ENCODE data around the gene PRF1.
"Not testable (repeated sequence)": the region's sequence is repeated elsewhere in the genome, so short reads cannot be mapped to it uniquely, and the experiment has no call there.

The PRF1 gene

DNA sequence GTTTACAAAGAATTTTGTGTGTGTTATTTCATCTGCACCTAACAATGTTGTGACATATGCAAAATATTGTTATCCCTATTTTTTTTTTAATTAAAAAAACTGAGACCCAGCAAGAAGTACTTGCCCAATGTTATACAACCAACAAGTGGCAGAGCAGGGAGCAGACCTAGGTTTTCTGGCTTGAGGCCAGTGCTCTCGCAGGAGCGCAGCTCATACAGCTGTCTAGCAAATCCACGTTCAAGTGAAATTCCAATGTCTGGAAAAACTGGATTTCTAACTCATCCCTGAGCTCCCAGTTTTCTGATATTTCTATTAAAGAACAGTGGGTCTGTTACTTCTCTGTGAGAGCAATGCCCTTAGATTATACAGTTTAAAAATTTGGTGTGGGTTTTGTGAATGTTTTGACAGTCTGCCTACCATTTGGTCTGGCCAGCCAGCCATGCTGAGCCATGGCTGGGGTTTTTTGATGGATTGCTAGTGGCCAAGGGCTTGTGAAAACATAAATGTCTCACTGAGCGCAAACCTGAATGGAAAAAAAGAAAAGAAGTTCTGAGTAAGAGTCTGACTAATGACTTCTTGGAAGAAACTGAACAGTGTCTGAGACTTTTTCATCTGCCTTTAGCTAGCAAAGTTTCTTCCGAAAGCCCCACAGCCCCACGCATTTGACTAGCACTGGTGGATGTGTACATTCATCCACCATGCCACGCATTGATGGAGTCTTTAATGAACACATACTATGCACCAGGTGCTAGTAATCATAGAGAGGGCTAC is 15.4 kb upstream of the PRF1 start:
- DNase-seq (ENCODE audit: low spot score) = no peak

DNA sequence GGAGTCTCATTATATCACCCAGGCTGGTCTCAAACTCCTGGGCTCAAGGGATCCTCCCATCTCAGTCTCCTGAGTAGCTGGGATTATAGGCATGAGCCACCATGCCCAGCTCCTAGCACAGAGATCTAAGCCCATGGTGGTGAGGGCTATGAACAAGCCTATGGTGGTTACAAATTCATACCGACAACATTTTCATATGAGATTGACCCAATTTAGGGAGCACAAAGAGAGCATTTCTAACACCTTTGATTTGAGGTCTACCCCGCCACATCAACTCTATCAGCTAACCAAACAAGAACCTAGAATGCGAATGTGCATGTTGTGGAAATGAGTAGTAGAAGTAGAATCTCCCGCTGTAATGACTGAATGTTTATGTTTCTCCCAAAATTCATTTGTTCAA is 14.2 kb upstream of the PRF1 start:
- DNase-seq (ENCODE audit: low spot score) = no peak

DNA sequence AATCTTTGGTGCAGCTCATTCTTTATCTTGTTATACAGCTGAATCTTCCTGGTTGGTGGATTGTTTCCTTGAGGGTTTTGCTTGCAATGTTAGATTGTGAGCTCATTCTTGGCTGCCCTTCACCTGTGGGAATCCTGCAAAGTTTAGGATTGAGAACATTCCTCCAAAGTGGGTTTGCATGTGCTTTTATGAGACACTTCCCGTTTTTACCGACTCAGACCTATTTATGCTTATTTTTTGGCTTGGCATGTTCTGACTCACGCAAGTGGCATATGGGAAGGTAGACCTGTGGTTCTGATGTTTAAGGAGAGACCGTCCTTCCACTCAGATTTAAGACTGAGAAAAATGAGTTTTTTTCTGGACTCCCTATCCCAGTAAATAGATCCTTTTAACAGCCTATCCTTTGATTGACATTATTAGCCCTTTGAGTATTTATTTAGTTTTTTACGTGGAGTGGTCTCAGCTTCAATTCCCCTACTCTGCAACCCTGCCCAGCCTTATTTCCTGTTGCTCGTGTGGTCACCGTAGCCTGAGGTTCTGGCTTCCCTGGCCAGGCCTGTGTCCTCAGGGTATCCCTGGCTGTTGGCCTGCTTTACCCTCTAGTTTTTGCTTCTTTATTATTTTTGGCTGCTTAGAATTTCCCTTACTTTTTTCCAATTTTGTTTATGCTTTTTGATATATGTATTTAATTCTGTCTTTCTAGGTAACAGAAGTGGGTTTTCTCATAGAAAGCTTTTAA is 13.4 kb upstream of the PRF1 start:
- no peak for DNase-seq (ENCODE audit: low spot score)

DNA sequence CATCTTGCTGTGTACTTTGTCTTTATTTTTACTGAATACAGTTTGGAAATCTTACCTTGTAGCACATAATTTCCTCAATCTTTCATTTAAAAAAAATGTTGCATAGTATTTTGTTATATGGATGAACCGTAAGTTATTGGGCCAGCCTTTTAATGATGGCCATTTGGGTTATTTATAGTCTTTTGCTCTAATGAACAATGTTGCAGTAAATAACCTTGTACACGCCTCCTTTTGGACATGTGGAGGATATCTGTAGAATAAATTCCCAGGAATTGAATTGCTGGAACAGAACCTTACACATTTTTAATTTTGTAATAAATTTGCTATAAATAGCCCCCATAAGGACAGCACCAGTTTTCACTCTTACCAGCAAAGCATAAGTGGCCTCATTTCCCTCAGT is 12.7 kb upstream of the PRF1 start:
- no peak for DNase-seq (ENCODE audit: low spot score)

DNA sequence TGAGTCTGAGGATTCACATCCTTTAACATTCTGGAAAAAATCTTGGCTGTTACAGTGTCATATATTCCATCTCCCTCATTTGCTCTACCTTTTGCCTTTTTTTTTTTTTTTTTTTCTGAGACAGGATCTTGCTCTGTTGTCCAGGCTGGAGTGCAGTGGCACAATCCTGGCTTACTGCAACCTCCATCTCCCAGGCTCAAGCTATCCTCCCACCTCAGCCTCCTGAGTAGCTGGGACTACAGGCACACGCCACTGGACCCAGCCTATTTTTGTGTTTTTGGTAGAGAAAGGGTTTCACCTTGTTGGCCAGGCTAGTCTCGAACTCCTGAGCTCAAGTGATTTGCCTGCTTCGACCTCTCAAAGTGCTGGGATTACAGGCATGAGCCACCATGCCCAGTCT is 11.8 kb upstream of the PRF1 start:
- DNase-seq (ENCODE audit: low spot score) = not testable (repeated sequence)

DNA sequence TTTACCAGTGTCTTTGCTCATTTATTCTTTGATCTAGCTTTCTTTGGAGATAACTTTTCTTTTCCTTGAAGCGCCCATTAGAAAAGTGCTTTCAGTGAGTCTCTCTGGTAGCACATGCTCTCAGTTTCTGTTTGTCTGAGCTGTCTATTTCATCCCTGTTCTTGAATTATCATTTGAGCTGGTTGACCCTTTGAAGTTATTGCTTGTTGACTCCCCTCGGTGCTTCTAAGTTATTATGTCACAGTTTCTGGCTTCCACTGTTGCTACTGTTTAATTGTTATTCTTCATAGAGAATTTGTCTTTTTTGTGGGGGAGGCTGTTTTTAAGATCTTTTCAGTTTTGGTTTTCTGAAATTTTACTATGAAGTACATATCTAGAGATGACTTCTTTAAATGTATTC is 11.4 kb upstream of the PRF1 start:
- DNase-seq (ENCODE audit: low spot score) = no peak

DNA sequence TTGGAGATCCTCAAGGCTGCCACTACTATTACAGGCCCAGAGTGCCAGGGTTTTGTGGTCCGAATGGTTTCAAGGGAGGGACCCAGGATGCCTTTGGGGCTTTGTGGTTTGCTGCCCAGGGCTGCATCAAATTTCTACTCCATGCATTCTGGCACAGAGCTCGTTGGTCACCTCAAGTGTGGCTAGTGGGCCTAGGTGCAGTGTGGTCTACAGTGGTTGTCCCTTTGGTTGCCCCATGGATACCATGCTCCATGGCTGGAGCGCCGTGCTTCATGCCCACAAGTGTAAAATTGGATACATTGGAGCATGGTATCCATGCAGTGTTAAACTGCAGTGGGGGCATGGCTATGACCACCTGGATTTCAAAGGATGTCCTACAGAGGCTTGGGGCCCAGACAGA is 5.4 kb upstream of the PRF1 start:
- DNase-seq (ENCODE audit: low spot score) = no peak

DNA sequence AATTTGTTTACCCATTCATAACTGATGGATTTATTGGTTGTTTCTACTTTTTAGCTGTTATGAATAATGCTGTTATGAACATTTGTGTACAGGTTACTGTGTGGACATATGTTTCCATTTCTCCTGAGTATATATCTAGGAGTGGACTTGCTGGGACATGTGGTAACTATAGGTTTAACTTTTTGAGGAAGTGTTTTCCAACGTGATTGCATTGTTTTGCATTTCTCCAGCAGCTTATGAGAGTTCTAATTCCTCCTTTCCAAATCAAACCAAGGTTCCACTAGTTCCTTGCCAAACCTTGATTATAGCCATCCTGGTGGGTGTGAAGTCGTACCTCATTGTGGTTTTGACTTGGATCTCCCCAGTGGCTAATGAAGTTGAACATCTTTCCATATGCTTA is 2.6 kb upstream of the PRF1 start:
- no peak for DNase-seq (ENCODE audit: low spot score)

DNA sequence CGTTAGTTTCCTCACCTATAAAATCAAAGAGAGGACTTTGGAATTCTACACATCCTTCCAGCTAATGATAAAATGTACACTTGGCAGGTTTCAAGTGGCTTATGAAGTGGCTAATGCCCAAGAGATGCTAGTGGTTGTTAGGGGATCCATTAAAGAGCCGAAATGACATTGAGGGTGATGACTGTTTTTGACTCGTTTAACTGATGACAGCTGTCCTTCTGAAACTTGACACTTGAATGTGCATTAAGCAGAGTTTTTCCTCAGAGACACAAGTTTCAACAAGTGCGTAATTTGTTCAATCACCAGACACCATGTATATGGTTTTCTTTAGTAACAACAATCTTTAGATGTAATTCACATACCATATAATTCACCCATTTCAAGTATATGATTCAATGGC is 1.6 kb upstream of the PRF1 start:
- DNase-seq (ENCODE audit: low spot score) = no peak

DNA sequence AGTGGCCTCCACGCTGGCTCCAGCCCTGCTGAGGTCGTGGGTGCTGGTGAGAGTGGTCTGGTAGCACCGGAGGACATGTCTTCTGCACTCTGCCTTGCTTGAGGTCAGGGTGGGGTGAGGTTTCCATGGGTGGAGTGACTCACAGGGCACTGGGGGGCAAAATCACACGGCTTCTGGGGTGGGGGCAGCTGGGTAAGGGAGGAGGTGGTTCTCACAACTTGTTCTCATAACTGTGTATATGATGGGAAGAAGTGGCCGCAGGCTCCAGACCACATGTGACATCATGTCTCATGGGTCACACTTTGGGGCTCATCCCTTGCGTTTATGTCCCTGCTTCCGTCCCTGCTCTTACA is 884 bp upstream of the PRF1 start:
- no peak for DNase-seq (ENCODE audit: low spot score)

DNA sequence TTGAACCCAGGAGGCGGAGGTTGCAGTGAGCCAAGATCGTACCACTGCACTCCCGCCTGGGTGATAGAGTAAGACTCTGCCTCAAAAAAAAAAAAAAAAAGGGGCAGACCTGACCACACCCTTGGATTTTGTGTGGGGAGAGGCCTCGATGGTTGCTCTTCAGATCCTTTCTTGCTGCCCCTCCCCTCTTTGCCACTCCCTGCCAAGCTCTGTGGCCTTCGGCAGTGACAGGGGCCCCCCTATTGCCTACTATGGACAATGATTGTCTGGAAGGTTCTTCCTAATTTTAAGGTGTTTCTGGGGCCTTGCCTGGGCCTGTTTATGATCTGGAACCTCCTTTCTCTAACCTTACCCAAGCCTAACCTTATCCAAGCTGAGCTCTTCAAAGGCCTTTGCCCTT is 795 bp downstream of the PRF1 start:
- no peak for DNase-seq (ENCODE audit: low spot score)

DNA sequence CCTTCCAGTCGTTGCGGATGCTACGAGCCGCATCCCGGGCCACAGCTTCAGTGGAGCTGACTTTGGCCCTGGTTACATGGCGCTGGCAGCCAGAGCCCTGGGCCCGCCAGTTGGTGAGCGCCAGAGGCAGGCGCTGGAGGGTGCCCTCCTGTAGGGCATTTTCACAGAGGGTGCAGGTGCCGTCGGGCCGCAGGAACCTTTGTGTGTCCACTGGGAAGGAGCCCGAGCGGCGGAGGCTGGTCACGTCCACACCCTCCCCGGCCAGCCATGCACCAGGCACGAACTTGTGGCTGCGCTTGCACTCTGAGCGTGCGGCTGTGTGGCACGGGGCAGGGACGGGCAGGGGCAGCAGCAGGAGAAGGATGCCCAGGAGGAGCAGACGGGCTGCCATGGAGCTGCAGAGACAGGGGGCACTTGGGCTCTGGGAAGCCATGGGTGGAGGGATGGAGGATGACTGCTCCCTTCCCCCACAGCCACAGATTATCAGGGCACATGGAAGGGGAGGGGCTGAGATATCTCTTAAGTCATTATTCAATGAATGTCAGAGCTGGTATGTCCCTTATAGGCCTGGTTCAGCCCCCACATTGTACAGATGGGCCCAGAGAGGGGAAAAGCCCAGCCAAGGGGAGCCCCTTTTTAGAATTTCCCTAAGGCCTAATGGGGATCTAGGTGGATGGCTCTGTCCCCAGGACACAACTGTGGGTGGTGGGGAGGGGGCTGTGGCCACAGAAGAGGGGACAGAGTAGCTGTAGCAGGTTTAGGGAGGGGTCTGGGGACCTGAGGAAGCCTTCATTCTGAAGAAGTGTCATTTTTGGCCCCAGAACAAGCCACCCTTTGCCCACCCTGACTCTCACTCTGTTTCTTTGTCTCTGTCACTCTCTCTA is 1.8 kb downstream of the PRF1 start:
- no peak for DNase-seq (ENCODE audit: low spot score)

DNA sequence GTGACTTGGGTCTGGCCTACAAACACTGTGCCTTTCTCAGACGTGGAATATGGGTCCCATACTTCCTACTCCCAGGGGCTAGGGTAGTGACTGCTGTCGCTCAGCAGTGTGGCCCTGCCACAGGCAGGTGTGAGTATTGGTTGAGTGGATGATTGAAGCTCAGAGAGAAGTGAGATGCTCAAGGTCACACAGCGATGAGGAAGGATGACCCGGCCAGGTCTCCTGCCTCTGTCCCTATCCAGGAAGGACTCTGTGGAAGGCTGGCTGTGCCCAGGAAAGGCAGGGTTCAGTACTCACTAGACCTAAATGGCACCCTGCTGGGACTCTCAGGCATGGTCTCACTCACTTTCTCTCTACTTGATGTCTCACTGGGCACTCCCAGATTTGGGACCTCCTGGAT is 2.8 kb downstream of the PRF1 start:
- DNase-seq (ENCODE audit: low spot score) = no peak

DNA sequence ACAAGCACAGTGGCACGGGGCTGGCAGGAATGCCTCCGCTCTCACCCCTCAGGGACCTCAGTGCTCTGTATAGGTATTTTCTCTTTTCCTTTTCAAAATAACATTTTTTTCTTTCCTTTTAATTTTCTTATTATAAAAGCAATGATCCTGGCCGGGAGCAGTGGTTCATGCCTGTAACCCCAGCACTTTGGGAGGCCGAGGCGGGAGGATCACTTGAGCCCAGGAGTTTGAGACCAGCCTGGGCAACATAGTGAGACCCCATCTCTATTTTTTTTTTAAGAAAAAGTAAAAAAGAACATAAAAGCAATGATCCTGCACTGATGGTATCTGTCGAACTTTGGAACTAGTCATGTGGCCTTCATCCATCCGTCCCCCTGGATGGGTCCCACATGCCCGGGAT is 3.2 kb downstream of the PRF1 start:
- no peak for DNase-seq (ENCODE audit: low spot score)

DNA sequence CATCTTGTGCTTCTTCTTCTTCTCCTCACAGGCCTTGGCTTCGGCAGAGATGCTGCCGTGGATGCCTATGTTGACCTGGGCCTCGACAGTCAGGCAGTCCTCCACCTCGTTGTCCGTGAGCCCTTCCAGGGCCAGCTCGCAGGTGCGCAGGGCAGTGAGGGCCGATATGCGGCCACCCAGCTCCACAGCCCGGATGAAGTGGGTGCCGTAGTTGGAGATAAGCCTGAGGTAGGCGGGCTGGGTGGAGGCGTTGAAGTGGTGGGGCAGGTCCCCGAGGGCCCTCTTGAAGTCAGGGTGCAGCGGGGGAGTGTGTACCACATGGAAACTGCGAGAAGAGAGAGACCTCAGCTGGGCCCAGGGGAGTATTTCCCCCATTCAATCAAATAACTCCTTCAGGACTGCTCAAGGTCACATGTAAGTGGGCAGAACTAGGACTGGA is 3.7 kb downstream of the PRF1 start:
- no peak for DNase-seq (ENCODE audit: low spot score)

DNA sequence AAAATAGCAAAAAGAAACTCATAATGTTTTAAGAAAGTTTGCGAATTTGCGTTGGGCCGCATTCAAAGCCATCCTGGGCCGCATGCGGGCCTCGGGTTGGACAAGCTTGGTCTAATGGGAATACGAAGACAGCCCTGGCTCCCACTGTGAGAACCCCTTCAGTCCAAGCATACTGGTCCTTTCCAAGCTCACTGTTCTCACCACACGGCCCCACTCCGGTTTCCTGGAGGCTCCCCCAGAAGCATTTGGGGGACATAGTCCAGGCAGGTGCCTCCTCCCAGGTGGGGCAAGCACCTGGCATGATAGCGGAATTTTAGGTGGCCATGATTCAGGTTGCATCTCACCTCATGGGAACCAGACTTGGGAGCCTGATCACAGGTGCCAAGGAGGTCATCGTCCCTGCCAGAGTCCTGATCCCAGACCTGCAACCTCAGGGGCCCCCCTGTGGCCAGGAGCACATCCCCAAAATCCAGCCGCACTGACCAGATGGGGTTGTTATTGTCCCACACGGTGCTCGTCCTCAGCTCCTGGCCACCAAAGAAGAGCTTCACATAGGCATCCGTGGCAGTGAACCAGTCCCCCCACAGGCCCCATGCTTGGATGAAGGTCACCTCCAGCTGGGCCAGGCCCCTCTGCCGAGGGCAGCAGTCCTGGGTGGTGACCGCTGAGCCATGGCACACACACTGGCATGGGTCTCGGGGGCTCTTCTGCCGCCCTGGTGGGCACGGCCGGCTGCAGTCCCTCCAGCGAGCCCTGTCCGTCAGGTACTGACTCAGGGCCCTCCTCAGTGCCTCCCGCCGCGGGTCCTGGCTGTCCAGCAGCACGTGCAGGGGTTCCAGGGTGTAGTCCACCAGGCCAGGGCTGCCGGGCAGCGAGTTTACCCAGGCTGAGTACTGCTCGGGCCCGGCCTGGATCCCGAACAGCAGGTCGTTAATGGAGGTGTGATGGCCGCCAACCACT is 4.4 kb downstream of the PRF1 start:
- DNase-seq (ENCODE audit: low spot score) = no peak

DNA sequence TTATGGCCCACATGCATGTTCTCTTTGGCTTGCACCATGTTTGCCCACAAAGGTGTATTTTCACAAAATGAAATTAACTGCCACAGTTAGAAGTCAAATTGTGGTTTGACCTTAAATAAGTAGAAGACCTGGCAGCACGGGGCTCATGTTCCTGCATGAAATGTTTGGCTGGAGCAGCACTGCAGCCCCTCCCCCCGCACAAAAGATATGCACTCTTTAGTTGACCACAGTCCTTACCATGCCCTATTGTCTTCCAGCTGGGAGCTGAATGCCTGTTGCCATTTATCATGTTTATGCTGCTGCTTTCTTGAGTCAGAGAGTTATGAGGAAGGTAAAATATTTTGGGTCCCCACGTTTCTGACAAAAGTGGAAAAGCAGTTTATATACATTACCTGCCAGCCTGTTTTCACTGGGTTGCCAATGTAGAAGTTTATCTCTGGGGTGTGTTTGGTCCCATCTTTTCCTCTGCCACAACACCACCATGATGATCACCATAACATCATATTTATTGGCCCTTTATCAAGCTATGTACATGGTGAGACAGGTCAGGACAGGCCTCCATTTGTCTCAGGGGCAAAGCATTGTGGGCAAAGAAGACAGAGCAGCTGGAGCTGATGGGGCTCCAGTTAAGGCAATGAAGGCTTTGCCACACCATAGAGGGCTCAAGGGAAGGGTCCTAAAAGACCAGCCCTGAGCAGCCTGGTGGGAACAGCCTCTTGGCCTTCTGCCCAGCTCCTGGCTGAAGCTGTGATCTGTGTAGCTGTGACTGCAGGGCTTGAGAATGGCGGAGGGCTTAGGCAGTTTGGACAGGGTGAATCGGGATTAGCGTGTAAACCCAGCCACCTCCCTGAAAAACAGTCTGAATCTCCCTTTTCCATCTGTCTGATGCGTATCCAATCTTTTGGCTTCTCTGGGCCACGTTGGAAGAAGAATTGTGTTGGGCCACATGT is 5.4 kb downstream of the PRF1 start:
- no peak for DNase-seq (ENCODE audit: low spot score)

DNA sequence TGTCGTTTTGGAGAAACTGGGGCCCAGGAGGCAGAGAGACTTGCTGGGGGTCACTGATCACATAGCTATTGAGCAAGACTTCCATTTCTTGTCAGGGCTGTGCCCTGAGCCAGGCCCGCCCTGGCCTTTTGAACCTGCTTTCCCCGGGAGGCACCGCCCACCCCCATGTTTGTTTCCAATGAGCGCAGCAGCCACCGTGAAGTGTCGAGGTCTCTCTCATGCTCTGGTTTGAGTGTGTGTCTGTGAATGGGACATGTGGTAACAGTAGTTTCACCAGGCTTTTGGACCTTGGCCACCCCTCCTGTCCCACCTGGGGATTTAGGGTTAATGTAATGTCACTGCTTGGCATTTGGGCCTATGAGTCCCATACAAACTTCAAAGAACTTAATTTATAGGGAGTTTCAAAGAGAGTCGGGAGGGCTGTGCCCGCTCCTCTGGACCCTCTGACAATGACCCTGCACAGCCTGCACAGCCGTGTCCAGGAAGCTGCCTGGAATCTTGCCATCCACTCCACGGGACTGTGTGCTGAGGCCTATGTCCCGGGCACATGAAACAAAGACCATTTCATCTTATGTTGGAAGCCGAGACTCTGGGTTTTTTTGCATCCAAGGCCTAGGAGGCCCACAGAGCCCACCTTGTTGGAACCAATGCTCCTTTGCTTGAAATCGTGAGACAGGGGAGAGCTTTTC is 6.3 kb downstream of the PRF1 start:
- DNase-seq (ENCODE audit: low spot score) = no peak

DNA sequence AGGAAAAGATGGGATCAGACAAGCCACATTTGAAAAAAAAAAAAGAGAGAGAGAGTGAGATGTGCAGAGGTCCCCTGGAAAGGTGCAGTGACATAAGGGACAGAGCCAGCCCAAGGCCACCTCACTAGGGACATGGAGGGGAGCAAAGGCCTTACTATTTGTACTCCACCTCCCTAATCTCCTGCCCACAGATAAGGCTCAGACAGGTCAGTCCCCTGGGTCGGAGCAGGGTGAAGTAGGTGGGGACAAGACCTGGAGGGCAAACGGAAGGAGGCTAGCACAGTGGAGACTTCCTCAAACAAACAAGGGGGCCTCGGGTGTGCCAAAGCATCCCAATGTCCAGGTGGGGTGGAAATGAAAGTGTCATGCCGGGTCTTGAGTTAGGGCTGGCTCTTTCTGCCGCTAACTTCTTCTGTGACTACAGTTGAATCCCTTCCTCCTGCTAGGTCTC is 7.0 kb downstream of the PRF1 start:
- no peak for DNase-seq (ENCODE audit: low spot score)

DNA sequence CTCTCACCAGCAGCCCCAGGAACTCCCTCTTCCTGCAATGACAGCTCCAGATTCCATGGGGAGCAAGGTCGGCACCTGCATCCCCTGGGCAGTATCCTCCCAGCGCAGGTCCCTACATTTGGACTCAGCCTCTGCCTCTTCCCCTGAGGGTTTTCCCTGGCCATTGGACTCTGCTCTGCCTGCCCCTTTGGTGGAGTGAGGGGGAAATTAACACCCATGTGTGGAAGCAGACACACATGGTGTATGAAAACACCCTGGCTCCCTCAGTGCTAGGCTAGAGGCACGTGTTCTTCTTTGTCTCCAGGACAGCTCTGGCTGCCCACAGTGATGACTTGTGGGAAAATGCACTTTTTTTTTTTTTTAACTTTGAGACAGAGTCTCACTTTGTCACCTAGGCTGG is 8.4 kb downstream of the PRF1 start:
- DNase-seq (ENCODE audit: low spot score) = no peak
